GM20431 (cell line): ENCODE measurements around the gene TIAM1.

Source experiments
- in situ Hi-C: fragments of 300-500 bp; cut with MseI, MboI; formaldehyde crosslinking; loops from one replicate; pipeline ENCODE4 v1.15.0; 2020; ENCODE audit warnings: low sequenced_read_pairs; ENCODE audit not compliant: unreplicated experiment

The TIAM1 gene

GRCh38 chr21:31335957-31336738 is 7.9 kb downstream of the TIAM1 start:
- in situ Hi-C loops, result no loop called here

- in situ Hi-C loops, result no loop called here
These were observed 9.4 kb downstream of the TIAM1 start for GRCh38 chr21:31334648-31335121.

- in situ Hi-C loops, result no loop called here
These were observed 11.5 kb downstream of the TIAM1 start for GRCh38 chr21:31332525-31332924.

- in situ Hi-C loops, result no loop called here
These were observed 12.8 kb downstream of the TIAM1 start for GRCh38 chr21:31331231-31331630.

GRCh38 chr21:31330144-31330483 is 13.9 kb downstream of the TIAM1 start:
- in situ Hi-C loops, result no loop called here

- in situ Hi-C loops, result no loop called here
These were observed 14.5 kb downstream of the TIAM1 start for GRCh38 chr21:31329456-31330143.

GRCh38 chr21:31326522-31327242 is 17.4 kb downstream of the TIAM1 start:
- in situ Hi-C loops, result no loop called here

GRCh38 chr21:31318971-31319370 is 25.1 kb downstream of the TIAM1 start:
- in situ Hi-C loops, result no loop called here

- in situ Hi-C loops, result no loop called here
These were observed 26.4 kb downstream of the TIAM1 start for GRCh38 chr21:31317688-31318087.

- in situ Hi-C loops, result no loop called here
These were observed 27.4 kb downstream of the TIAM1 start for GRCh38 chr21:31316488-31317169.

- in situ Hi-C loops, result no loop called here
These were observed 28.0 kb downstream of the TIAM1 start for GRCh38 chr21:31316072-31316471.

GRCh38 chr21:31310750-31311149 is 33.3 kb downstream of the TIAM1 start:
- in situ Hi-C loops, result no loop called here

- in situ Hi-C loops, result no loop called here
These were observed 35.5 kb downstream of the TIAM1 start for GRCh38 chr21:31308584-31308983.

- in situ Hi-C loops, result no loop called here
These were observed 38.2 kb downstream of the TIAM1 start for GRCh38 chr21:31305888-31306287.

- in situ Hi-C loops, result no loop called here
These were observed 44.5 kb downstream of the TIAM1 start for GRCh38 chr21:31299291-31300147.

- in situ Hi-C loops, result no loop called here
These were observed 45.3 kb downstream of the TIAM1 start for GRCh38 chr21:31298618-31299269.

- in situ Hi-C loops, result no loop called here
These were observed 46.3 kb downstream of the TIAM1 start for GRCh38 chr21:31297806-31298205.

GRCh38 chr21:31295676-31296075 is 48.4 kb downstream of the TIAM1 start:
- in situ Hi-C loops, result no loop called here

- in situ Hi-C loops, result no loop called here
These were observed 49.4 kb downstream of the TIAM1 start for GRCh38 chr21:31294691-31295090.
